Stimulated activated CD4-positive, alpha-beta T cell treated with anti-CD3 and anti-CD28 coated beads, Interleukin-1b, Interleukin-23, amount 100 ng/mL, for 4 hours (primary cell): ENCODE measurements around the gene PPP1R2B.

ENCODE experiments used
- DNase-seq, 2 donors: peaks; one replicate each; pipeline ENCODE4 v3.0.0-alpha.2; 2020; ENCODE audit warnings: low read depth in 2 of 2

PPP1R2B gene

GRCh38 chr5:156879665-156880285 is 29.7 kb downstream of the PPP1R2B start:
- no peak for DNase-seq

- DNase-seq, result no peak
These were observed 33.3 kb downstream of the PPP1R2B start for GRCh38 chr5:156883316-156883875.

DNA sequence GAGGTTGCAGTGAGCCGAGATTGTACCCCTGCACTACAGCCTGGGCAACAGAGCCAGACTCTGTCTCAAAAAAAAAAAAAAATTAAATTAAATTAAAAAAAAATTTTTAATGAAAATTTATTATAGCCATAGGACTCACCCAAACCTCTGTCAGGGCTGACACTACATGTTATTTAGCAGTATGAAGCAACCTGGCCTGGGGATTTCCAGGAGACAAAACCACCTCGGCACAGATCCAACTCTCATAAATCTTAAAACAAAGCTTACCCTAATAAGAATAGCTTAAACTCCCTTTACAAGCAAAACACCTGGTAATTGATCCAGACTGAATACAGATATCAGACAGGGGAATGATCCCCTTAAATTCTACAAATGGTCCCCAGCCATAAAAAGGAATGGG is 38.4 kb downstream of the PPP1R2B start:
- DNase-seq, result no peak

DNA sequence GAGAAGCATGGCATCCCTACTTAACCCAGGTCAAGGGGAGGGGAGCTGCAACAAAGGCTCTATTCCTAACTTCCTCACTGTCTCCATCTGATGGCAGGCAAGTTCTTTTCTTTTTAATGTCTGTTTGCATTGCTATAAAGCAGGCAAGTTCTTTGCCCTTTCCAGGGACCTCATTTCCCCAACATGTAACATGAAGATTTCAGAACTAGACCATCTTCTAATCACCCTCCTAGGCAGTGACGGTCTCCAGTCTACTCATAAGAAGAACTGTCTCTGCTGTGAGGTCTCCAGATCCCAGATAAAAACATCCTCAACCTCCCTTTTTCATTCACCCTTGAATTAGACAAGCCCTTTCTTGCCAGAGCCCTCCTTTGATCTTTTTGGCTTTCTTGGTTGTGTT is 42.1 kb downstream of the PPP1R2B start:
- DNase-seq, result no peak

DNA sequence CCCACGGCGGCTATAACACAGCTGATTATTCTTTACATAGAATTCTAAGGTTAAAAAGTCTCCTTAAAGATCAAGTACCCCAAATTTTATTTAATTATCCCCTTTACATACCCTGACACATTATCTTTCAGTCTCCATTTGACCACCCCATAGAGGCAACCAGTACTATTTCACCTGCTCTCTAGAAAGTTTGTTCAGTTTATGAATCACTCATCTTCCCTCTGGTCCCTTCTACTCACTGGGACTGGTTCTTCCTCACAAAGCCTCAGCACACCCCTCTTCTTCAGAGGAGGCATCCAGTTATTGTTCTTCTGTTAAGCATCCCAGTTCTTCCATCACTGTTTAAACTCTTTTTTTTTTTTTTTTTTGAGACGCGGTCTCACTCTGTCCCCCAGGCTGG is 42.8 kb downstream of the PPP1R2B start:
- no peak for DNase-seq

DNA sequence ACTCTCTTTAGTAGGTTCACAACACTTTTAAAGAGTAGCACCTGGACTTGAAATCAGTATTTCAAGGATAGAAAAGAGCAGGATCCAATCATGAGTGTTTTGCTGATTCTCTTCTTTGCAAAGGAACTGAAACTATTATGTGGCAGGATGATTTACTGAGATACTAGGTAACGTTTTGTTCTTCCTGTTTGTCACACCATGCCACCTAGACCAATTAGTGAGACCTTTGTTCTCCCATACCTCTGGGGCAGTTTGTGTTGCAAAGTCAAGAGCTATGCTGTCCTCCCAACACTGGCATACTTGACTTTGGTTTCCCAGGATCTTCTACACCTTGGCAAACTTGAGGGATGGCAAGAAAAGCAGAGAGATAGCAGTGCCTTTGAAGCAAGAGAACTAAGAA is 43.4 kb downstream of the PPP1R2B start:
- DNase-seq, result no peak

DNA sequence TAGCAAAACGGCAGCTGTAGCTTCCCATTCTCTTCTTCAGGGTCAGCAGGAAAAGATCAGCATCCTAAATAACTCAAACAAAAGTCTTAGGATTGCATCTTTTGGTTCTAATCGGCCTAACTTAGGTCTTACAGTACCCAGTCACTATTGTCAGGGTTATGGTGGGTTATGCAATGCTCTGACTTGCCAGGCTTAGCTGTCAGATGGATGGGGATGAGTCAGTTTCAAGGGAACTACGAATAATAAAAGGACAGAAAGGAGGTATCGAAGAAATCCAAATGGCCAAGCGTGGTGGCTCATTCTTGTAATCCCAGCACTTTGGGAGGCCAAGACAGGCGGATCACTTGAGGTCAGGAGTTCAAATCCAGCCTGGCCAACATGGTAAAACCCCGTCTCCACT is 46.5 kb downstream of the PPP1R2B start:
- DNase-seq, result no peak
